Measurements from ENCODE around the gene DMRT1.

DMRT1 gene

DNA sequence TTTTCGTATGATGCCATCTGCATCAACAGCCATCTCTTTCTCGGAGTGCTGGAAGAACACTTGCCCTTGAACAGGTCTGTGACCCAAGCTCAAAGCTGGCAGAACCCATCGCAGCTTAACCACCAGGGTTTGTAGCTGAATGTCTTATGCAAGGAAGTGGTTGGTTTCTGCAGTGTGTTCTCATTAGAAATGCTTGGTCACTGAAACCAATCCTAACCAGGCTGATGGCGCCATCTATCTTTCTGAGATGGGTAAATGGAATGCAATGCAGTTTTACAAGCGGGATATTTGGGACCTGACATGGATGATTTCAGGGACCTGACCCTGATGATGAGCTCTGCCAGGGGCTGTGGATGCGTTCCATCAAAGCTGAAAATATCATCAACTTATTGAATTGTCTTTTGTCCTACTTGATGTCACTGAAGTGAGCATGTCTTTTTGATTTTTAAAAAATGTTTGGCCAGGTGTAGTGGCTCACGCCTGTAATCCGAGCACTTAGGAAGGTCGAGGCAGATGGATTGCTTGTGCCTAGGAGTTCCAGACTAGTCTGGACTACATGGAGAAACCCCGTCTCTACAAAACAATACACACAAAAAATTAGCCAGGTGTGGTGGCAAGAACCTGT is 163.7 kb downstream of the DMRT1 start:
- peak; percentile 86 for DNase-seq
- Histone ChIP-seq H3K4me1 (ENCODE audit: low read length) (peaks cover 29% of the 10 kb centered on the region), H3K9ac (ENCODE audit: low read length) (no peak overlapping the region), H3K4me2 (ENCODE audit: low read depth, low read length) (peak overlapping the region; percentile 54), H3K27me3 (replicated peaks; ENCODE audit: insufficient read depth, low read length) (no peaks in the 10 kb centered on the region), H3K4me3 (ENCODE audit: low read length) (peak overlapping the region; percentile 7; the same call in 1 of the 2 replicates), H3K36me3 (replicated peaks; ENCODE audit: insufficient read depth, low read length) (no peaks in the 10 kb centered on the region), H3K9me3 (replicated peaks; ENCODE audit: insufficient read depth, low read length) (no peaks in the 10 kb centered on the region), H3K9me2 (replicated peaks; ENCODE audit: insufficient read depth, low read length) (no peaks in the 10 kb centered on the region), H3K27ac (ENCODE audit: low read length) (peak overlapping the region; percentile 11; the same call in 1 of the 2 replicates), H3F3A (ENCODE audit: insufficient read depth, low read length) (peaks cover 5% of the 10 kb centered on the region; the same call in 1 of the 2 replicates), H2AFZ (ENCODE audit: low read length) (peak overlapping the region; percentile 31; the same call in 1 of the 2 replicates), H4K20me1 (ENCODE audit: insufficient read depth, low read length) (no peaks in the 10 kb centered on the region), H3K79me2 (ENCODE audit: low read length) (no peaks in the 10 kb centered on the region)
- TF ChIP-seq, protein P1, sequence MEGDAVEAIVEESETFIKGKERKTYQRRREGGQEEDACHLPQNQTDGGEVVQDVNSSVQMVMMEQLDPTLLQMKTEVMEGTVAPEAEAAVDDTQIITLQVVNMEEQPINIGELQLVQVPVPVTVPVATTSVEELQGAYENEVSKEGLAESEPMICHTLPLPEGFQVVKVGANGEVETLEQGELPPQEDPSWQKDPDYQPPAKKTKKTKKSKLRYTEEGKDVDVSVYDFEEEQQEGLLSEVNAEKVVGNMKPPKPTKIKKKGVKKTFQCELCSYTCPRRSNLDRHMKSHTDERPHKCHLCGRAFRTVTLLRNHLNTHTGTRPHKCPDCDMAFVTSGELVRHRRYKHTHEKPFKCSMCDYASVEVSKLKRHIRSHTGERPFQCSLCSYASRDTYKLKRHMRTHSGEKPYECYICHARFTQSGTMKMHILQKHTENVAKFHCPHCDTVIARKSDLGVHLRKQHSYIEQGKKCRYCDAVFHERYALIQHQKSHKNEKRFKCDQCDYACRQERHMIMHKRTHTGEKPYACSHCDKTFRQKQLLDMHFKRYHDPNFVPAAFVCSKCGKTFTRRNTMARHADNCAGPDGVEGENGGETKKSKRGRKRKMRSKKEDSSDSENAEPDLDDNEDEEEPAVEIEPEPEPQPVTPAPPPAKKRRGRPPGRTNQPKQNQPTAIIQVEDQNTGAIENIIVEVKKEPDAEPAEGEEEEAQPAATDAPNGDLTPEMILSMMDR (IDR thresholded peaks at IDR 0.05; ENCODE audit: low read length): peak; percentile 85
- no peak for TF ChIP-seq EZH2 (optimal IDR thresholded peaks at IDR 0.05; ENCODE audit: low read depth, low read length)

DNA sequence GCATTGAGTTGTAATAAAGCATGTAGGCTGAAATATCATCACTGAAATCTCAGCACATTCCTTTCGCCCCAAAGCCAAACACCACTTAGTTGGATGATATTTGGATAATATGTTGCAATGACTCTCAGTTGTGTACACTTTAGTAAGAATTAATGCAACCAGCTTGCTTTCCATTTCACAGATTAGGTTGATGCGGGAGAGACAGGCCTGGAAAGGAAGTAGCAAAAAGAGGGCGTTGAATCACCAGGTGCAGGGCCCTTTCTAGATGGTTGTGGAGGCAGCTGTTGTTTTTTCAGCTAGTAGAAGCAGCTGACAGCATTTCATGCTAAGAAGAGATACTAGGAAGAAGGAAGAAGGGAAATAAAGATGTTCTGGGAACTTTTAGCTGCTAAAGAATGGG is 165.8 kb downstream of the DMRT1 start:
- Histone ChIP-seq H2AFZ (ENCODE audit: low read length) (peak overlapping the region; percentile 51; the same call in 1 of the 2 replicates), H3K36me3 (replicated peaks; ENCODE audit: insufficient read depth, low read length) (no peaks in the 10 kb centered on the region), H3K79me2 (ENCODE audit: low read length) (no peaks in the 10 kb centered on the region), H3K4me3 (ENCODE audit: low read length) (no peak overlapping the region), H3K4me1 (ENCODE audit: low read length) (peaks cover 20% of the 10 kb centered on the region), H3K27me3 (replicated peaks; ENCODE audit: insufficient read depth, low read length) (no peaks in the 10 kb centered on the region), H3K27ac (ENCODE audit: low read length) (peak overlapping the region; percentile 12; the same call in 1 of the 2 replicates), H3K9me2 (replicated peaks; ENCODE audit: insufficient read depth, low read length) (no peaks in the 10 kb centered on the region), H3K4me2 (ENCODE audit: low read depth, low read length) (0 out of 2 replicates have a peak overlapping the region, but pooled peaks have one; percentile 2), H3K9ac (ENCODE audit: low read length) (no peak overlapping the region), H4K20me1 (ENCODE audit: insufficient read depth, low read length) (no peaks in the 10 kb centered on the region), H3K9me3 (replicated peaks; ENCODE audit: insufficient read depth, low read length) (no peaks in the 10 kb centered on the region), H3F3A (ENCODE audit: insufficient read depth, low read length) (0 out of 2 replicates have a peak, but pooled peaks cover 3% of the 10 kb centered on the region)
- peak; percentile 39 for DNase-seq
- TF ChIP-seq EZH2 (optimal IDR thresholded peaks at IDR 0.05; ENCODE audit: low read depth, low read length) (no peak), EZH2phosphoT487 (IDR thresholded peaks at IDR 0.05; ENCODE audit: low read length) (no peak)
- TF ChIP-seq, protein P1 (IDR thresholded peaks at IDR 0.05; ENCODE audit: low read length): no peak

DNA sequence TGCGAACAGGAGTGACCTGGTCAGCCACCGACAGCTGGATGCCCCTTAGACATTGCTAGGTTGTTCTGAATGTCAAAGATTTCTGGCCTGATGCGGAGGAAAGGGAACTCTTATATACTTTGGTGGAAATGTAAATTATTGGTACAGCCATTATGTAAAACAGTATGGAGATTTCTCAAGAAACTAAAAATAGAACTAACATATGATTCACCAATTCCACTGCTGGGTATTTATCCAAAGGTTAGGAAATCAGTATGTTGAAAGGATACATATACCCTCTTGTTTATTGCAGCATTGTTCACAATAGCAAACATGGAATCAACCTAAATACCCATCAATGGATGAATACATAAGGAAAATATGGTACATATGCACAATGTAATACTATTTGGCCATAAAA is 166.7 kb downstream of the DMRT1 start:
- no peaks in the 10 kb centered on the region for H3K9me3 ChIP-seq (replicated peaks; ENCODE audit: insufficient read depth, low read length)
- no peak overlapping the region for H2AFZ ChIP-seq (ENCODE audit: low read length)
- H3K79me2 ChIP-seq (ENCODE audit: low read length): no peaks in the 10 kb centered on the region
- no peaks in the 10 kb centered on the region for H3K36me3 ChIP-seq (replicated peaks; ENCODE audit: insufficient read depth, low read length)
- no peak overlapping the region for H3K27ac ChIP-seq (ENCODE audit: low read length)
- TF ChIP-seq, protein P1 (IDR thresholded peaks at IDR 0.05; ENCODE audit: low read length): no peak
- TF ChIP-seq EZH2phosphoT487 (IDR thresholded peaks at IDR 0.05; ENCODE audit: low read length) (no peak), EZH2 (optimal IDR thresholded peaks at IDR 0.05; ENCODE audit: low read depth, low read length) (no peak)
- no peak for DNase-seq
- no peak overlapping the region for H3K4me2 ChIP-seq (ENCODE audit: low read depth, low read length)
- H3K9ac ChIP-seq (ENCODE audit: low read length): no peak overlapping the region
- 0 out of 2 replicates have a peak, but pooled peaks cover 3% of the 10 kb centered on the region for H3F3A ChIP-seq (ENCODE audit: insufficient read depth, low read length)
- H3K27me3 ChIP-seq (replicated peaks; ENCODE audit: insufficient read depth, low read length): no peaks in the 10 kb centered on the region
- H3K4me3 ChIP-seq (ENCODE audit: low read length): no peak overlapping the region
- H4K20me1 ChIP-seq (ENCODE audit: insufficient read depth, low read length): no peaks in the 10 kb centered on the region
- peaks cover 16% of the 10 kb centered on the region for H3K4me1 ChIP-seq (ENCODE audit: low read length)
- no peaks in the 10 kb centered on the region for H3K9me2 ChIP-seq (replicated peaks; ENCODE audit: insufficient read depth, low read length)

Data from MM.1S (cell line).